ENCODE results near the gene CPA1.

Gene CPA1

GRCh38 chr7:130380861-130381455 is 664 bp downstream of the CPA1 start:
- DNase-seq: no peak
- H3K27ac ChIP-seq: no peak overlapping the region
- H3K27me3 ChIP-seq (replicated peaks): no peaks in the 10 kb centered on the region
- TF ChIP-seq CTCF (IDR thresholded peaks at IDR 0.05; ENCODE audit: low read depth, low read length, missing control alignments): no peak
- H3K4me3 ChIP-seq (ENCODE audit: low read depth, low read length): no peak overlapping the region
- in situ Hi-C loops (cut with HindIII; ENCODE audit: low pct_ligation_motif_present, low sequenced_read_pairs): no loop called here
- no peaks in the 10 kb centered on the region for H3K36me3 ChIP-seq (replicated peaks)

- no peaks in the 10 kb centered on the region for H3K36me3 ChIP-seq (replicated peaks)
- in situ Hi-C loops (cut with HindIII; ENCODE audit: low pct_ligation_motif_present, low sequenced_read_pairs): no loop called here
- no peak for DNase-seq
- H3K4me3 ChIP-seq (ENCODE audit: low read depth, low read length): no peak overlapping the region
- H3K27me3 ChIP-seq (replicated peaks): no peaks in the 10 kb centered on the region
- H3K27ac ChIP-seq: no peak overlapping the region
- TF ChIP-seq CTCF (IDR thresholded peaks at IDR 0.05; ENCODE audit: low read depth, low read length, missing control alignments): no peak
Observed at GRCh38 chr7:130381468-130382312, 1.4 kb downstream of the CPA1 start.

GRCh38 chr7:130383187-130383980 is 3.1 kb downstream of the CPA1 start:
- DNase-seq: no peak
- no peaks in the 10 kb centered on the region for H3K27me3 ChIP-seq (replicated peaks)
- in situ Hi-C loops (cut with HindIII; ENCODE audit: low pct_ligation_motif_present, low sequenced_read_pairs): no loop called here
- H3K27ac ChIP-seq: no peak overlapping the region
- no peak overlapping the region for H3K4me3 ChIP-seq (ENCODE audit: low read depth, low read length)
- no peak for TF ChIP-seq CTCF (IDR thresholded peaks at IDR 0.05; ENCODE audit: low read depth, low read length, missing control alignments)
- H3K36me3 ChIP-seq (replicated peaks): no peaks in the 10 kb centered on the region

- Histone ChIP-seq H3K27me3 (replicated peaks) (no peaks in the 10 kb centered on the region), H3K4me3 (ENCODE audit: low read depth, low read length) (no peak overlapping the region), H3K36me3 (replicated peaks) (no peaks in the 10 kb centered on the region), H3K27ac (no peak overlapping the region)
- in situ Hi-C loops (cut with HindIII; ENCODE audit: low pct_ligation_motif_present, low sequenced_read_pairs): no loop called here
- DNase-seq: no peak
- no peak for TF ChIP-seq CTCF (IDR thresholded peaks at IDR 0.05; ENCODE audit: low read depth, low read length, missing control alignments)
Observed at GRCh38 chr7:130384371-130384801, 4.1 kb downstream of the CPA1 start.

- no peak overlapping the region for H3K4me3 ChIP-seq (ENCODE audit: low read depth, low read length)
- no peaks in the 10 kb centered on the region for H3K27me3 ChIP-seq (replicated peaks)
- in situ Hi-C loops (cut with HindIII; ENCODE audit: low pct_ligation_motif_present, low sequenced_read_pairs): no loop called here
- TF ChIP-seq CTCF (IDR thresholded peaks at IDR 0.05; ENCODE audit: low read depth, low read length, missing control alignments): no peak
- DNase-seq: no peak
- H3K36me3 ChIP-seq (replicated peaks): no peaks in the 10 kb centered on the region
- H3K27ac ChIP-seq: no peak overlapping the region
Observed at GRCh38 chr7:130384841-130385599, 4.7 kb downstream of the CPA1 start.

Measured in brain microvascular endothelial cell (primary cell).